Right lobe of liver (tissue), 4 donors: ENCODE measurements around the gene DDX11.

Source experiments
- POLR2A ChIP-seq: fragments of 450-650 bp; IDR thresholded peaks from one replicate; pipeline ENCODE4 v1.6.1; 2017; ENCODE audit warnings: antibody characterized with exemption, mild to moderate bottlenecking
- TF ChIP-seq, protein P1 (sequence below), 4 donors: fragments of 200-600 bp in 3 of 4; fragments of 450-650 bp in 1 of 4; IDR thresholded peaks; one replicate each; pipeline versions ENCODE4 v1.5.1 to v1.8.0; 2016 to 2022; ENCODE audit warnings: antibody characterized with exemption in 4 of 4, mild to moderate bottlenecking in 2 of 4
- donor health status: DM: no; HTN: no; CAD: no.
- donor health status: DM: no; HTN: no; CAD: no.
- donor health status: DM: no; HTN: yes; CAD: no.

DNA sequence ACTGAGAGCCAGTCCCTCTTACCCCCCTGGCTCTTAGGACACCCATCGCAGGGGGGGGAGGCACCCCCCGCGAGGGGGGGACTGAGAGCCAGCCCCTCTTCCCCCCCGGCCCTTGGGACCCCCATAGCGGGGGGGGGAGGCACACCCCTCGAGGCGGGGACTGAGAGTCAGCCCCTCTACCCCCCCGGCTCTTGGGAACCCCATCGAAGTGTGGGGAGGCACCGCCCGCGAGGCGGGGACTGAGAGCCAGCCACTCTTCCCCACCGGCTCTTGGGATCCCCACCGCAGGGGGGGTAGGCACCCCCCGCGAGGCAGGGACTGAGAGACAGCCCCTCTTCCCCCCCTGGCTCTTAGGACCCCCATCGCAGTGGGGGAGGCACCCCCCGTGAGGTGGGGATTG is 48.8 kb downstream of the DDX11 start:
- TF ChIP-seq, protein P1, sequence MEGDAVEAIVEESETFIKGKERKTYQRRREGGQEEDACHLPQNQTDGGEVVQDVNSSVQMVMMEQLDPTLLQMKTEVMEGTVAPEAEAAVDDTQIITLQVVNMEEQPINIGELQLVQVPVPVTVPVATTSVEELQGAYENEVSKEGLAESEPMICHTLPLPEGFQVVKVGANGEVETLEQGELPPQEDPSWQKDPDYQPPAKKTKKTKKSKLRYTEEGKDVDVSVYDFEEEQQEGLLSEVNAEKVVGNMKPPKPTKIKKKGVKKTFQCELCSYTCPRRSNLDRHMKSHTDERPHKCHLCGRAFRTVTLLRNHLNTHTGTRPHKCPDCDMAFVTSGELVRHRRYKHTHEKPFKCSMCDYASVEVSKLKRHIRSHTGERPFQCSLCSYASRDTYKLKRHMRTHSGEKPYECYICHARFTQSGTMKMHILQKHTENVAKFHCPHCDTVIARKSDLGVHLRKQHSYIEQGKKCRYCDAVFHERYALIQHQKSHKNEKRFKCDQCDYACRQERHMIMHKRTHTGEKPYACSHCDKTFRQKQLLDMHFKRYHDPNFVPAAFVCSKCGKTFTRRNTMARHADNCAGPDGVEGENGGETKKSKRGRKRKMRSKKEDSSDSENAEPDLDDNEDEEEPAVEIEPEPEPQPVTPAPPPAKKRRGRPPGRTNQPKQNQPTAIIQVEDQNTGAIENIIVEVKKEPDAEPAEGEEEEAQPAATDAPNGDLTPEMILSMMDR (IDR thresholded peaks at IDR 0.05), result no peak
- no peak for TF ChIP-seq POLR2A
